ENCODE measurements around the gene PPP1R14C. TPM values are rescaled to one million over a fixed set of nuclear protein-coding genes. Genes with fewer than 3 reads are reported as not detected.

Gene PPP1R14C
- total and polyA plus RNA-seq, 2 experiments from 2014 or later: 1.1 to 1.4 TPM

GRCh38 chr6:150236114-150236513 is 93.3 kb downstream of the PPP1R14C start:
- Mint-ChIP-seq H3K4me3 (no peak overlapping the region), H3K36me3 (ENCODE audit: low read depth) (no peaks in the 10 kb centered on the region), H3K27me3 (ENCODE audit: insufficient read depth, low read depth, poor library complexity) (peaks cover 4% of the 10 kb centered on the region), H3K27ac (no peak overlapping the region), H3K4me1 (peaks cover 3% of the 10 kb centered on the region; the same call in 1 of the 3 replicates), H3K9me3 (peaks cover 3% of the 10 kb centered on the region; the same call in 1 of the 3 replicates)
- Histone ChIP-seq H3K4me1 (ENCODE audit: insufficient read depth) (no peaks in the 10 kb centered on the region), H3K36me3 (ENCODE audit: insufficient read depth) (no peaks in the 10 kb centered on the region), H3K79me2 (replicated peaks; ENCODE audit: insufficient read depth) (no peaks in the 10 kb centered on the region), H4K20me1 (replicated peaks; ENCODE audit: insufficient read depth) (no peaks in the 10 kb centered on the region; the same call in 1 of the 2 replicates), H2AFZ (no peak overlapping the region), H3K4me3 (no peak overlapping the region), H3K27ac (ENCODE audit: low read depth) (no peak overlapping the region), H3K9me2 (ENCODE audit: insufficient read depth) (0 out of 2 replicates have a peak, but pooled peaks cover 7% of the 10 kb centered on the region), H3K4me2 (no peak overlapping the region), H3F3A (replicated peaks; ENCODE audit: low read depth) (no peaks in the 10 kb centered on the region), H3K27me3 (ENCODE audit: insufficient read depth) (no peaks in the 10 kb centered on the region)
- no peak for TF ChIP-seq EZH2 (IDR thresholded peaks at IDR 0.05; ENCODE audit: low read depth, unreplicated experiment)
- TF ChIP-seq ZNF114 (CRISPR knock-in tag; IDR thresholded peaks at IDR 0.05): no peak
- TF ChIP-seq ZNF331 (CRISPR knock-in tag; IDR thresholded peaks at IDR 0.05; ENCODE audit: low read depth): no peak
- no peak for TF ChIP-seq EZH2phosphoT487 (IDR thresholded peaks at IDR 0.05; ENCODE audit: unreplicated experiment)
- no peak for TF ChIP-seq POLR2AphosphoS5 (IDR thresholded peaks at IDR 0.05; ENCODE audit: low read depth)
- TF ChIP-seq CTCF (conservative IDR thresholded peaks at IDR 0.05; ENCODE audit: low read depth in 2 of 2): no peak
- no peak for TF ChIP-seq ETS1 (IDR thresholded peaks at IDR 0.05)
- TF ChIP-seq ZNF462 (CRISPR knock-in tag; IDR thresholded peaks at IDR 0.05): no peak
- no peak for TF ChIP-seq CREB1 (CRISPR knock-in tag; IDR thresholded peaks at IDR 0.05; ENCODE audit: low read depth)
- TF ChIP-seq JUNB (IDR thresholded peaks at IDR 0.05; ENCODE audit: unreplicated experiment): no peak
- TF ChIP-seq STAT1 (IDR thresholded peaks at IDR 0.05; ENCODE audit: unreplicated experiment): no peak
- no peak for TF ChIP-seq NANOG (IDR thresholded peaks at IDR 0.05; ENCODE audit: borderline replicate concordance)
- TF ChIP-seq REST (IDR thresholded peaks at IDR 0.05; ENCODE audit: unreplicated experiment): no peak
- ATAC-seq: no peak
- no peak for DNase-seq (ENCODE audit: low spot score)
